Urinary bladder (tissue), 4 donors: ENCODE data around the gene JPH4. TPM values are rescaled to one million over a fixed set of nuclear protein-coding genes. Genes with fewer than 3 reads are reported as not detected.
"Not testable (repeated sequence)": the region's sequence is repeated elsewhere in the genome, so short reads cannot be mapped to it uniquely, and the experiment has no call there.

ENCODE experiments used
- DNase-seq: peaks from one replicate; pipeline ENCODE4 v3.0.0-alpha.2; 2015; ENCODE audit errors: extremely low spot score
- H3K27ac ChIP-seq: one replicate; pipeline ENCODE4 v1.5.1; 2013; ENCODE audit warnings: low read depth, mild to moderate bottlenecking, moderate library complexity
- H3K36me3 ChIP-seq: one replicate; pipeline ENCODE4 v1.6.1; 2013; ENCODE audit warnings: mild to moderate bottlenecking, moderate library complexity; ENCODE audit not compliant: insufficient read depth
- H3K4me1 ChIP-seq: one replicate; pipeline ENCODE4 v1.6.1; 2013; ENCODE audit warnings: mild to moderate bottlenecking, moderate library complexity; ENCODE audit not compliant: insufficient read depth
- H3K4me3 ChIP-seq: one replicate; pipeline ENCODE4 v1.5.1; 2013; ENCODE audit warnings: low read depth, low read length
- WGBS: extraction: QIAGEN DNeasy Blood & Tissue Kit; methylation state at CpG from one replicate; pipeline ENCODE4 v1.1.7; 2013; 5-methylcytosine and 5-hydroxymethylcytosine counted together
- polyA plus RNA-seq: library from polyadenylated mRNA; stranded (reverse); fragments of 200-250 nt; gene quantifications from one replicate; pipeline ENCODE4 v1.2.3, GENCODE V29; 2013
- total RNA-seq: library from RNA; depleted of rRNA; stranded (reverse); fragments of >200 nt; gene quantifications from one replicate; pipeline ENCODE4 v1.2.3, GENCODE V29; 2014
- donor health status: healthy with polysubstance abuse.
- donor health status: healthy.

The JPH4 gene
- total and polyA plus RNA-seq, 2 donors = 2.5 to 2.7 TPM

DNA sequence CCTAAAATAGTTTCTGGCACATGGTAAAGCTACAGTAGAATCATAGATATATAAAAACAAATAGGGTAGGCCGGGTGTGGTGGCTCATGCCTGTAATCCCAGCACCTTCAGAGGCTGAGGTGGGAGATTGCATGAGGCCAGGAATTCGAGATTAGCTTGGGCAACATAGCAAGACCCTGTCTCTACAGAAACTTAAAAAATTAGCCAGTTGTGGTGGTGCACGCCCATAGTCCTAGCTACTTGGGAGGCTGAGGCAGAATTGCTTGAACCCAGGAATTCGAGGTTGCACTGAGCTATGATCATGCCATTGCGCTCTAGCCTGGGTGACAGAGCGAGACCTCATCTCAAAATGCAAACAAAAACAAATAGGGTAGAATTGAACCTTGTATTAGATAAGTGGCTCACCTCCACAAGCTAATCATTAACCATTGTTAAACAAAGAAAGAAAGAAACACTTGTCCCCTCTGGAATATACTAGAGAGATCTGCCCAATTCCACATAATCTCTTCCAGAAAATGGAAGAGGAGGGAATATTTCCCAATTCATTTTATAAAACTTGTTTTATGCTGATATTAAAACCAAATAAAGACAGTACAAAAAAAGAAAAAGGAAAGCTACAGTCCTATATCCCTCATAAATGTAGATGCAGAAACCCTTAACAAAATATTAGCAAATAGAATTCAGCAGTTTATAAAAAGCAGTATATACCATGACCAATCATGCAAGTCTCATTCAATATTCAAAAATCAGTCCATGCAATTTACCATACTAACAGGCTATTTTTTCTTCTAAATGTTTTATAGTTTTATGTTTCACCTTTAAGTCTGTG, 34.9 kb upstream of the JPH4 start:
- no peaks in the 10 kb centered on the region for H3K36me3 ChIP-seq
- DNase-seq = no peak
- H3K27ac ChIP-seq = no peak overlapping the region
- peaks cover 1% of the 10 kb centered on the region for H3K4me1 ChIP-seq
- 81% methylated on average over 6 of the region's 6 CpGs for WGBS
- no peak overlapping the region for H3K4me3 ChIP-seq

DNA sequence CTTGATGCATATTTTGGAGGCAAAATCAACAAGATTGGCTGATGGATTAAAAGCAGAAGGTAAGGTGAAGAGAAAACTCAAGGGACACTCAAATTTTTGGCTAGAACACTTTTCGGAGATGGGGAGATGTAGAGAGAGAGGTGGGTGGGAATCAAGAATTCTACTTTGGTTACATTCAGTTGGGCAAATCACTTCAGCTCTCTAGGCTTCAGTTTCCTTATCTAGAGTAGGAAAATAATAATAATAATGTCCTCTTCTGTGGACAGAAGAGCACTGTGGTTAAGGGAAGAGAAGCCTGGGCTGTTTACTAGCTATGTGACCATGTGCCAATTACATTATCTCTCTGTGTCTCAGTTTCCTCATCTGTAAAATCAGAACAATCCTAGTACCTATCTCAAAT, 34.2 kb upstream of the JPH4 start:
- H3K27ac ChIP-seq = no peak overlapping the region
- peaks cover 1% of the 10 kb centered on the region for H3K4me1 ChIP-seq
- H3K4me3 ChIP-seq = no peak overlapping the region
- 94% methylated on average over 1 of the region's 1 CpG for WGBS
- no peaks in the 10 kb centered on the region for H3K36me3 ChIP-seq
- DNase-seq = no peak

DNA sequence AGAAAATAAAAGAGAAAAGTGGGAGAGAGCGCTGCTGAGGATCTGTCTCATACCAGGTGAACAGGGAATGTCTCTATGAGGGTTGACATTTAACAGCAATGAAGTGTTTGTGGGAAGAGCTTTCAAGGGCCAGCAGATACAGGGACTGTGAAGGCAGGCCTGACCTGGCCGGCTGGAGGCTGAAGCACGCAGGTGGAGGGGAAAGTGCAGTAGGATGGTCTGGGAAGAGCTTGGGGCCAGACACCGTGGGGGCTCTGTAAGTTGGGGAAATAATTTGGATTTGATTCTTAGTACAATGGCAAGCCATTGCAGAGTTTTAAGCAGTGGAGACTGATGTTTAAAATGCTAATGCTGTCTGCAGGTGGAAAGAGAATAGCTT, 33.8 kb upstream of the JPH4 start:
- H3K4me3 ChIP-seq = no peak overlapping the region
- peaks cover 1% of the 10 kb centered on the region for H3K4me1 ChIP-seq
- 60% methylated on average over 4 of the region's 4 CpGs for WGBS
- no peak for DNase-seq
- H3K36me3 ChIP-seq = no peaks in the 10 kb centered on the region
- H3K27ac ChIP-seq = no peak overlapping the region

DNA sequence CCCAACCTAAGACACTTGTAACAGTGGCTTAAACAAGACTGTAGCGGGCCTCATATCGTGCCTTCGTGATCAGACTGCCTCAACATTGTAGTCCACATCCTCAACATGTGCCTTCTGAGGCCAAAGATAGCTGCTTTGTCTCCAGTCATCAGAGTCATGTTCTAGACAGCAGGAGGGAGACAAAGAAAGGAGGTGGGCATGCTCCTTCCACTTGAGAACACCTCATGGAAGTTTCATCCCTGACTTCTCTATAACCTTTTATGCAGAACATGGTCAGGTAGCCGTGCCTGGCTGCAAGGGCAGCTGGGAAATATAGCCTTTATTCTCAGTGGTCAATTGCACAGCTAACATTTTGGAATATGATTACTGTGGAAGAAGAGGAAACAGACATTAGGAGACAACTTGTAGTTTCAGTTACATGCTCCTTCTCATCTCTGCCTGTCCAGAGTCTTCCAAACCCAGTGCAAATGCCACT, 32.3 kb upstream of the JPH4 start:
- Histone ChIP-seq H3K4me3 (no peak overlapping the region), H3K27ac (no peak overlapping the region), H3K4me1 (peaks cover 1% of the 10 kb centered on the region), H3K36me3 (no peaks in the 10 kb centered on the region)
- 54% methylated on average over 4 of the region's 4 CpGs for WGBS
- DNase-seq = no peak

DNA sequence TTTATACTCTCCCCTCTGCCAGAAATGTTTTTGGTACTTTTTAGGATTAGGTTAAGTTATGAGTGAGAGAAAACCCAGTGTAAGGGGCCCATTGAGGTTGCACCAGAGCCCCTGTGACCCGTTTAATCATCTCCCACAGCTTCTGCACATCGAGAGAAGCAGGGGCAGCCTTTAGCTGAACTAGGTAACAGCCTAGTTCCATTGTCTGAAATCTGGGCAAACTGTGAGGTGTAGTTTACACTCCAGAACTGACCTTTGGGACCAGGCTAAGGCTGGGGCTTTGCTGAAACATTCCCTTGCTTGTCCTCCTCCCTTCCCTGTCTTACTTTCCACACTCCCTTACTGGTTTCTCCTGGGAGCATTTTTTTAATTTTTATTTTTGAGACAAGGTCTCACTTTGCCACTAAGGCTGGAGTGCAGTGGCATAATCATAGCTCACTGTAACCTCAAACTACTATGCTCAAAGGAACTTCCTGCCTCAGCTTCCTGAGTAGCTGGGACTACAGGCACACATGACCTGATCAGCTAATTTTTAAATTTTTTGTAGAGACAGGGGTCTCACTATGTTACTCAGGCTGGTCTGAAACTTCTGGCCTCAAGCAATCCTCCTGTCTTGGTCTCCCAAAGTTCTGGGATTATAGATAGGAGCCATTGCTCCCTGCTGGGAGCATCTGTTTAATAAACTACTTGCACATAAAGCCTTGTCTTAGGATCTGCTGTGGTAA, 31.7 kb upstream of the JPH4 start:
- Histone ChIP-seq H3K4me1 (peaks cover 1% of the 10 kb centered on the region), H3K36me3 (no peaks in the 10 kb centered on the region), H3K4me3 (no peak overlapping the region), H3K27ac (no peak overlapping the region)
- 61% methylated on average over 2 of the region's 2 CpGs for WGBS
- DNase-seq = no peak

DNA sequence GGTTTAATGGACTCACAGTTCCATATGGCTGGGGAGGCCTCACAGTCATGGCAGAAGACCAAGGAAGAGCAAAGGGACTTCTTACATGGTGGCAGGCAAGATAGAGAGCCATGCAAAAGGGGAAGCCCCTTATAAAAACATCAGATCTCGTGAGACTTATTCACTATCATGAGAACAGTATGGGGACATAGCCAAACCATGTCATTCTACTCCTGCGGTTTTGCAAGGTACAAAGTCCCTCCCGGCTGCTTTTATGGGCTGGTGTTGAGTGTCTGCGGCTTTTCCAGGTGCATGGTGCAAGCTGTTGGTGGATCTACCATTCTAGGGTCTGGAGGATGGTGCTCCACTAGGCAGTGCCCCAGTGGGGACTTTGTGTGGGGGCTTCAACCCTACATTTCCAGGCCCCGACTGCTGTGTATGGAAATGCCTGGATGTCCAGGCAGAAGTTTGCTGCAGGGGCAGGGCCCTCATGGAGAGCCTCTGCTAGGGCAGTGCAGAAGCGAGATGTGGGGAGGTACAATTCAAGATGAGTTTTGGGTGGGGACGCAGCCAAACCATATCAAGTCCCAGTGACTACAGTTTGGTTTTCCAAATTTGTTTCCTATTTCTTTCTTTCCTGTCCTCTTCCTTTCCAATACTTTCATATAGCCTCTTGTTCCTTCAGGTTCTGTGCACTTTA, 31.0 kb upstream of the JPH4 start:
- not testable (repeated sequence) for DNase-seq, H3K36me3 ChIP-seq, H3K4me3 ChIP-seq, H3K4me1 ChIP-seq, H3K27ac ChIP-seq
- WGBS = 69% methylated on average over 7 of the region's 7 CpGs

DNA sequence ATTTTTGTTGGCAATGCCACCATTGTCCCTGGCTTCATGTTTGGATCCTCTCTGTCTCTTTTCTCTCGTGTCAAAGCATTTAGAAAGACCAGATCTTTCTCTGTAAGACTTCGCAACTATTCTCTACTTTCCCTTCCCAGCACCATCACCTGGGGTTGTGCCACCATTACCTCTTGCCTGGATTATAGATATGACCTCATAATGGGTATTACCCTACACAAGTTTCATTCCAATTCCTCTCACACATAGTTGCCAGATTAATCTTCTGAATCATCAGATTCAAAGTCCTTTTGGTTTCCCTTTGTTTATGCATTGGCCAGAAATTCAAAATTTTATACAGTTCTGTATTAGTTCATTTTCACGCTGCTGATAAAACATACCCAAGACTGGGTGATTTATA, 30.4 kb upstream of the JPH4 start:
- WGBS = 86% methylated on average over 3 of the region's 3 CpGs

DNA sequence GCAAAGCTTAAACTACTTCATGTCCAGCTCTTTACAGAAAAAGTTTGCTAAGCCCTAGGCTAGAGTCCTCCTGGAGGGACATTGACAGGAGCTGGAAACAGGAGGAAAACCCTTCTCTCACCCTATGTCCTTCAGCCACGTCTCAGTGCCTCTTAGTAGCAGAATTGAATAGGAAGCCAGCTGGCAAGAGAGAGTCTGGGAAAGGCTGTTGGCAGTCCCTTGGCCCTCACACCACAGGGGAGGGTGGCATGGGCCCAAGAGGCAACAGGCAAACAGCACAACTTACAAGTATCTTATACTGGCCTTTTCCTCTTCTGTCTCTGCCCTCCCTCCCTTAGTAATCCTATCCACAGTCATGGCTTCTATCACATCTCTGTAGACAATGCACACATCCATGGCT, 29.9 kb upstream of the JPH4 start:
- Histone ChIP-seq H3K4me1 (no peaks in the 10 kb centered on the region), H3K4me3 (no peak overlapping the region), H3K27ac (no peak overlapping the region), H3K36me3 (no peaks in the 10 kb centered on the region)
- WGBS = 33% methylated on average over 1 of the region's 1 CpG
- no peak for DNase-seq

More for the DNA sequence above, 30.4 kb upstream of the JPH4 start:
- H3K4me1 ChIP-seq = no peaks in the 10 kb centered on the region
- no peak overlapping the region for H3K4me3 ChIP-seq
- H3K36me3 ChIP-seq = no peaks in the 10 kb centered on the region
- DNase-seq = no peak
- no peak overlapping the region for H3K27ac ChIP-seq

DNA sequence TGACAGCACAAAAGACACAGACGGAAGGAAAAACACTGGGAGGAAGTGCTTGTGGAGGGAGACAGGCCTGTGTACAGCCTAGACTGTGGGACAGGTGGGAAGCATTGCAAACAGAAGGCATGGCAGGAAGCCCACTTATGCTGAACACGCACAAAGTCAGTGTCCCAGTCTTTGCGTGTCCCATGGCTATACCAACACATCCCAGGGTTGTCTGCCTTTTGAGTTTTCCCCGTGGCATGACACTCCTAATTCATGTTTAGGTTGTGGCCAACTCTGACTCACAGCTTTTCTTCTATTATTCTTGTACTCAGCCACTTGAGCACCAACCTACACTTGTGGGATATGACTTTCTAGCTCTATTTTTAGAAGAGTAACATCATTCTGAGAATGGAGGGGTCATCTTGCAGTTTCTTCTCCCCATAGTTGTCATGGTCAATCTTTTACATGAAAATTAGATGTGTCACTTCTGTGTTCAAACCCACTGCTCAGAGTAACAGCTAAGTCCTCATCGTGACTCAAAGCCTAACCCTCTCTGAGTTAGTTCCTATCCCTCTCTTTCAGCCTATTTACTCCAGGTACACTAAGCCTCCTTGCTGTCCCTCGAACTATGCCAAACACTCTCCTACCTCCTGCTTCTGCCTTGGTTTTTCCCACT, 27.5 kb upstream of the JPH4 start:
- H3K27ac ChIP-seq = no peak overlapping the region
- no peak for DNase-seq
- no peaks in the 10 kb centered on the region for H3K4me1 ChIP-seq
- H3K36me3 ChIP-seq = no peaks in the 10 kb centered on the region
- 69% methylated on average over 6 of the region's 6 CpGs for WGBS
- H3K4me3 ChIP-seq = no peak overlapping the region

DNA sequence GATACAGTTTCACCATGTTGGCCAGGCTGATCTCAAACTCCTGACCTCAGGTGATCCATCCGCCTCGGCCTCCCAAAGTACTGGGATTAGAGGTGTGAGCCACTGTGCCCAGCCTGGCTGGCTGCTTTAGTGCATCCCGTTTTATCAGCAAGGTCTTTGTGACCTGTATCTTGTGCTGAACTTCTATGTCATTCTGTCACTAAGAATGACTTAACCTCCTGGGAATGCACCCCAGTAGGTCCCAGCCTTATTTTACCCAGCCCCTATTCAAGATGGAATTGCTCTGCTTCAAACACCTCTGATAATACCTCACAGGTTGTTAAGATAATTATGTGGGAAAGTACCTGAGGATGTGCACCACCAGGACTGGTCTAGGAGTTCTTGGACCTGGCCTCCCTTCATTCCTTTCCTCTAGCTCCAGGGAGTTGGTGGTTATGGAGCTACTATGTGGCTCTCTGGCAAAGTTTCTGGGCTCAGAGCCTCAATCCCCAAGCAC, 26.1 kb upstream of the JPH4 start:
- 65% methylated on average over 3 of the region's 3 CpGs for WGBS
- Histone ChIP-seq H3K36me3 (no peaks in the 10 kb centered on the region), H3K4me1 (no peaks in the 10 kb centered on the region), H3K4me3 (no peak overlapping the region), H3K27ac (no peak overlapping the region)
- DNase-seq = no peak

DNA sequence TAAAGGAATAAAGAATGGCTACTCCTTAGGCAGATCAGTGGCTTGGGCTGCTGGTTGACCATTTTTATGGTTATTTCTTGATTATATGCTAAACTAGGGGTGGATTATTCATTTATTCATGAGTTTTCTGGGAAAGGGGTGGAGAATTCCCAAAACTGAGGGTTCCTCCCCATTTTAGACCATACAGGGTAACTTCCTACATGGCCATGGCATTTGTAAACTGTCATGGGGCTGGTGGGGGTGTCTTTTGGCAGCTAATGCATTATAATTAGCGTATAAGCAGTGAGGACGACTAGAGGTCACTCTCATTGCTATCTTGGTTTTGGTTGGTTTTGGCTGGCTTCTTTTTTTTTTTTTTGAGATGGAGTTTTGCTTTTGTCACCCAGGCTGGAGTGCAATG, 25.6 kb upstream of the JPH4 start:
- no peak for DNase-seq
- 84% methylated on average over 2 of the region's 2 CpGs for WGBS

DNA sequence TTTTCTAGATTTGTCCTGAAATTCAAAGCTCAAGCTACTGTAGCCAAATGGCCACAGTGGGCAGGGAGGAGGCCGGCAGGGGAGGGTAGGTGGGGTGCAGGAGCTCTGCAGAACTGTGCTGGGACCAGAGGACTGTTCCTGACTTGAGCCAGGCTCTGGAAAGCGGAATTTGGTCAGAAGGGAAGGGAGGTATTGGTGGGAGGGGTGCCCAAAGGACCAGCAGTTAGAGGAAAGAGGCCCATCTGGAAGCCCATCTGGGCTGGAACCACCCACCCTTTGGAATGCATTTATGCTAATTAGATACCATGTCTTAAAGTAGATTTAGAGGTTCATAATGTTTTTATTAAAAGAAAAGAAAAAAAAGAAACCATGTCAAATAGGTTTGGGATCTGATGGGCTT, 24.5 kb upstream of the JPH4 start:
- H3K4me1 ChIP-seq = no peaks in the 10 kb centered on the region
- H3K4me3 ChIP-seq = no peak overlapping the region
- no peaks in the 10 kb centered on the region for H3K36me3 ChIP-seq
- no peak for DNase-seq
- 83% methylated on average over 2 of the region's 2 CpGs for WGBS
- no peak overlapping the region for H3K27ac ChIP-seq

More for the DNA sequence above, 25.6 kb upstream of the JPH4 start:
- Histone ChIP-seq H3K27ac (no peak overlapping the region), H3K4me1 (no peaks in the 10 kb centered on the region), H3K36me3 (no peaks in the 10 kb centered on the region), H3K4me3 (no peak overlapping the region)
